Frontal cortex (tissue), 4 donors: Measurements from ENCODE around the gene LIX1L. TPM values are rescaled to one million over a fixed set of nuclear protein-coding genes. Genes with fewer than 3 reads are reported as not detected.
A peak's percentile ranks its signal among the peaks of the same experiment; 100 is the strongest.

Experiments used
- DNase-seq, 2 donors: peaks; one replicate each; pipeline ENCODE4 v3.0.0; 2012; ENCODE audit warnings: low spot score in 2 of 2
- FAIRE-seq: peaks from 2 replicates; lab custom pipeline; 2012; peaks lifted over from hg19 to GRCh38; lab: Jason Lieb, UNC
- total RNA-seq: library from RNA; depleted of rRNA; stranded (reverse); fragments of >200 nt; gene quantifications from one replicate; pipeline ENCODE4 v1.2.3, GENCODE V29; 2014
- donor health status: control.
- donor health status: control.
- donor health status: control.

The LIX1L gene
- total RNA-seq, 1 donor from 2014 or later: 17.1 TPM

GRCh38 chr1:145906954-145907753 is 50.7 kb downstream of the LIX1L start:
- FAIRE-seq: no peak

GRCh38 chr1:145901312-145902021 is 56.4 kb downstream of the LIX1L start:
- DNase-seq (no peak), FAIRE-seq (no peak)

More at GRCh38 chr1:145906954-145907753, 50.7 kb downstream of the LIX1L start:
- DNase-seq: no peak

- FAIRE-seq: no peak
These were observed 59.1 kb downstream of the LIX1L start for GRCh38 chr1:145898756-145899155.

GRCh38 chr1:145897969-145898368 is 59.8 kb downstream of the LIX1L start:
- FAIRE-seq (no peak), DNase-seq (no peak)

More at GRCh38 chr1:145898756-145899155, 59.1 kb downstream of the LIX1L start:
- no peak for DNase-seq

GRCh38 chr1:145895471-145895870 is 62.3 kb downstream of the LIX1L start:
- DNase-seq: no peak
- FAIRE-seq: no peak

- DNase-seq (no peak), FAIRE-seq (no peak)
These were observed 64.3 kb downstream of the LIX1L start for GRCh38 chr1:145893306-145894055.

- FAIRE-seq (no peak), DNase-seq (no peak)
These were observed 65.2 kb downstream of the LIX1L start for GRCh38 chr1:145892486-145893087.

- DNase-seq: peak; percentile 77 to 86
- FAIRE-seq: no peak
These were observed 66.0 kb downstream of the LIX1L start for GRCh38 chr1:145891587-145892485.

- no peak for FAIRE-seq
- no peak for DNase-seq
These were observed 66.7 kb downstream of the LIX1L start for GRCh38 chr1:145891143-145891542.

- DNase-seq: no peak
- no peak for FAIRE-seq
These were observed 68.1 kb downstream of the LIX1L start for GRCh38 chr1:145889722-145890121.

GRCh38 chr1:145887631-145888030 is 70.2 kb downstream of the LIX1L start:
- no peak for DNase-seq
- no peak for FAIRE-seq

- DNase-seq (no peak), FAIRE-seq (no peak)
These were observed 71.0 kb downstream of the LIX1L start for GRCh38 chr1:145886816-145887215.

- DNase-seq (no peak), FAIRE-seq (no peak)
These were observed 71.4 kb downstream of the LIX1L start for GRCh38 chr1:145886390-145886789.

GRCh38 chr1:145885738-145886287 is 72.0 kb downstream of the LIX1L start, which contains the start of gene ANKRD35:
Gene ANKRD35 (minus strand): TSS chr1:145885866. CDS start chr1:145885758, 108 bp downstream.
- DNase-seq (peak; percentile 70 to 89), FAIRE-seq (no peak)

GRCh38 chr1:145884675-145885074 is 73.1 kb downstream of the LIX1L start:
- FAIRE-seq: no peak
- DNase-seq: no peak
